HepG2 (cell line): Measurements from ENCODE around the gene CMIP. TPM values are rescaled to one million over a fixed set of nuclear protein-coding genes. Genes with fewer than 3 reads are reported as not detected.

Experiments
- ETV5 ChIP-seq: IDR thresholded peaks from 2 replicates; pipeline ENCODE4 v1.6.1; 2018; ENCODE audit warnings: missing biosample characterization, missing genetic modification reagents, inconsistent platforms, borderline replicate concordance
- HMG20A ChIP-seq: IDR thresholded peaks from 2 replicates; pipeline ENCODE4 v1.6.1; 2016; ENCODE audit warnings: borderline replicate concordance
- HNF4G ChIP-seq, 2 experiments: sonication (generic) in 1 of 2; formaldehyde crosslinking in 1 of 2; IDR thresholded peaks; 2 replicates each; pipeline versions ENCODE4 v1.4.0 to v1.6.1; 2011 to 2020; ENCODE audit warnings: borderline replicate concordance in 2 of 2, low read depth in 2 of 2, mild to moderate bottlenecking in 2 of 2, low read length in 1 of 2, missing genetic modification reagents in 1 of 2, moderate library complexity in 1 of 2
- JUNB ChIP-seq: sonication (generic); formaldehyde crosslinking; IDR thresholded peaks from 2 replicates; pipeline ENCODE4 v1.8.0; 2022; ENCODE audit warnings: missing genetic modification reagents, mild to moderate bottlenecking, borderline replicate concordance
- KDM5B ChIP-seq: sonication (generic); formaldehyde crosslinking; IDR thresholded peaks from 2 replicates; pipeline ENCODE4 v1.4.0; 2020; ENCODE audit warnings: missing genetic modification reagents, mild to moderate bottlenecking, borderline replicate concordance
- MBNL3 ChIP-seq: fragments of 250-450 bp; sonication (Bioruptor Pico); conservative IDR thresholded peaks from 2 replicates; pipeline ENCODE4 v1.8.0; 2022; ENCODE audit warnings: mild to moderate bottlenecking, inconsistent platforms
- NR2F1 ChIP-seq, 2 experiments: fragments of 450-650 bp in 1 of 2; formaldehyde crosslinking in 1 of 2; IDR thresholded peaks; 2 replicates each; pipeline versions ENCODE4 v1.5.0 to v1.6.1; 2016 to 2020; ENCODE audit warnings: mild to moderate bottlenecking in 1 of 2, missing compliant biosample characterization in 1 of 2, missing genetic modification reagents in 1 of 2, moderate library complexity in 1 of 2
- ONECUT2 ChIP-seq: sonication (generic); formaldehyde crosslinking; IDR thresholded peaks from 2 replicates; pipeline ENCODE4 v1.4.0; 2020; ENCODE audit warnings: missing genetic modification reagents
- PHF5A ChIP-seq: IDR thresholded peaks from one replicate; pipeline ENCODE4 v1.6.1; 2018; ENCODE audit warnings: low read depth, missing genetic modification reagents; ENCODE audit not compliant: unreplicated experiment
- SAP130 ChIP-seq: IDR thresholded peaks from 2 replicates; pipeline ENCODE4 v1.6.1; 2016; ENCODE audit warnings: low read depth
- SP2 ChIP-seq: sonication (generic); formaldehyde crosslinking; IDR thresholded peaks from 2 replicates; pipeline ENCODE4 v1.5.1; 2020; ENCODE audit warnings: mild to moderate bottlenecking, missing genetic modification reagents
- SP4 ChIP-seq: sonication (generic); formaldehyde crosslinking; IDR thresholded peaks from 2 replicates; pipeline ENCODE4 v1.8.1; 2023; ENCODE audit warnings: mild to moderate bottlenecking, missing genetic modification reagents
- SRSF1 ChIP-seq: fragments of 200-400 bp; formaldehyde crosslinking; optimal IDR thresholded peaks from 2 replicates; pipeline ENCODE3; 2017; ENCODE audit warnings: mild to moderate bottlenecking, low read depth, low read length, moderate library complexity
- TAF15 ChIP-seq: fragments of 200-400 bp; formaldehyde crosslinking; IDR thresholded peaks from one replicate; pipeline ENCODE4 v1.6.1; 2018; ENCODE audit warnings: mild to moderate bottlenecking, low read depth, low read length; ENCODE audit not compliant: poor library complexity, severe bottlenecking
- ZC3H13 ChIP-seq: sonication (generic); formaldehyde crosslinking; IDR thresholded peaks from 2 replicates; pipeline ENCODE4 v1.8.1; 2023; ENCODE audit warnings: mild to moderate bottlenecking, missing genetic modification reagents, moderate library complexity
- ZNF101 ChIP-seq: sonication (generic); formaldehyde crosslinking; IDR thresholded peaks from 2 replicates; pipeline ENCODE4 v1.4.0; 2020; ENCODE audit warnings: mild to moderate bottlenecking, low read depth, missing genetic modification reagents, borderline replicate concordance
- ZNF230 ChIP-seq: sonication (generic); formaldehyde crosslinking; IDR thresholded peaks from 2 replicates; pipeline ENCODE4 v1.4.0; 2020; ENCODE audit warnings: mild to moderate bottlenecking, missing genetic modification reagents
- ZNF234 ChIP-seq: sonication (generic); formaldehyde crosslinking; conservative IDR thresholded peaks from 2 replicates; pipeline ENCODE4 v1.5.1; 2020; ENCODE audit warnings: mild to moderate bottlenecking, missing genetic modification reagents
- ZNF317 ChIP-seq: sonication (generic); formaldehyde crosslinking; IDR thresholded peaks from 2 replicates; pipeline ENCODE4 v1.5.0; 2020; ENCODE audit warnings: mild to moderate bottlenecking, missing genetic modification reagents
- ZNF652 ChIP-seq: IDR thresholded peaks from 2 replicates; pipeline ENCODE4 v1.6.1; 2016; ENCODE audit warnings: low read depth, borderline replicate concordance
- ZNF782 ChIP-seq: sonication (generic); formaldehyde crosslinking; IDR thresholded peaks from 2 replicates; pipeline ENCODE4 v1.4.0; 2020; ENCODE audit warnings: missing genetic modification reagents, mild to moderate bottlenecking, borderline replicate concordance
- ZNF839 ChIP-seq: sonication (generic); formaldehyde crosslinking; IDR thresholded peaks from 2 replicates; pipeline ENCODE4 v1.4.0; 2020; ENCODE audit warnings: missing genetic modification reagents, mild to moderate bottlenecking, borderline replicate concordance
- ZNF841 ChIP-seq: sonication (generic); formaldehyde crosslinking; IDR thresholded peaks from 2 replicates; pipeline ENCODE4 v1.8.1; 2023; ENCODE audit warnings: missing genetic modification reagents, borderline replicate concordance
- polyA plus RNA-seq, 8 experiments: library from polyadenylated mRNA; depleted of rRNA in 3 of 8; stranded (reverse) in 7 of 8; unstranded in 1 of 8; fragments of >200 nt; fragmentation: Illumina TruSeq in 4 of 8; extraction: Trizol in 4 of 8; gene quantifications; 2 replicates each; pipeline versions ENCODE4 v1.2.1 to v1.2.3, GENCODE V29; 2011 to 2016; ENCODE audit warnings: low read depth in 4 of 8, missing spikeins in 1 of 8, mixed read lengths in 1 of 8; ENCODE audit not compliant: insufficient read depth in 1 of 8
- total RNA-seq, 5 experiments: library from RNA; depleted of rRNA; stranded (reverse); fragments of >200 nt; fragmentation: Illumina TruSeq; extraction: Trizol; gene quantifications; 2 replicates each; pipeline ENCODE4 v1.2.3, GENCODE V29; 2016; ENCODE audit warnings: low read depth in 1 of 5
- TF ChIP-seq, protein P1 (sequence below): IDR thresholded peaks from 2 replicates; pipeline ENCODE4 v1.6.1; 2016; ENCODE audit warnings: low read depth, missing genetic modification reagents, missing compliant biosample characterization
- TF ChIP-seq, protein P2 (sequence below): sonication (generic); formaldehyde crosslinking; IDR thresholded peaks from 2 replicates; pipeline ENCODE4 v1.5.1; 2020; ENCODE audit warnings: mild to moderate bottlenecking, missing genetic modification reagents, moderate library complexity

CMIP gene
- total and polyA plus RNA-seq, 2 of the 13 experiments (the other 11 are each of a cell fraction or from before 2014, with no cell fraction given): 10.9 to 18.1 TPM

DNA sequence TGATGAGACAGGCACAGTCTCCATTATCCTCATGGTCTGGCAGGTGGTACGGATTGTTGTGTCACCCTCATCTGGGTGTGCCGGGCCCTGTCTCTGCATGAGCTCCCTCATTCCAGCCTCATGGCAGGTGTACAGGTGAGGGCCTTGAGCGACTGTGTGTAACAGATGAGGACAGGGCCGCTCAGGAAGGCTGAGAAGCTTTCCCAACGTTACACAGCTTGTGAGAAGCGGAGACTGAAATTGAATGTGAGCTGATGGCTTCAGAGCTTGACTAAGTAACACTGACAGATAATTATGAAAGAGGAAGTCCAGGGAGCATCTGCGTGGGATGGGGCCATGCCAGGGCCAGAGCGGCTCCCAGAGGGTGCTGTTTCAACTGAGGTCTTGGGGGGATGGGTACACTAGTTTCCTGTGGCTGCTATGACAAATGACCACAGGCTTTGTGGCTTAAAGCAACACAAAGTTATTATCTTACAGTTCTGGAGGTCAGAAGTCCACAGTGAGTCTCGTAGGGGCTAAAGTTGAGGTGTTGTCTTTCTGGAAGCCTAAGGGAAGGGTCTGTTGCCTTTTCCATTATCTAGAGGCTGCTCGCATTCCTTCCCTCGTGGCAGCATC is 36.7 kb downstream of the CMIP start (continued):
- TF ChIP-seq ZNF317 (CRISPR knock-in tag) (no peak), SP4 (CRISPR knock-in tag) (no peak), ZNF782 (CRISPR knock-in tag) (no peak), ETV5 (CRISPR knock-in tag) (peak; percentile 97), ZNF234 (CRISPR knock-in tag) (no peak), KDM5B (CRISPR knock-in tag) (no peak), ZNF101 (no peak), ZNF230 (CRISPR knock-in tag) (no peak), NR2F1 (CRISPR knock-in tag; IDR thresholded peaks at IDR 0.05) (peak; percentile 53 to 60), ONECUT2 (no peak), ZNF652 (CRISPR knock-in tag) (no peak; the same call in 1 of the 2 replicates), HNF4G (IDR thresholded peaks at IDR 0.05; ENCODE audit: borderline replicate concordance, low read depth, low read length) (peak; percentile 88; the same call in 1 of the 2 replicates), HNF4G (CRISPR knock-in tag; IDR thresholded peaks at IDR 0.05; ENCODE audit: borderline replicate concordance, low read depth) (peak; percentile 72), PHF5A (CRISPR knock-in tag) (no peak), HMG20A (CRISPR knock-in tag) (peak; percentile 47; the same call in 1 of the 2 replicates), MBNL3 (CRISPR knock-in tag) (no peak), SAP130 (CRISPR knock-in tag) (peak; percentile 96), TAF15 (no peak), ZNF841 (no peak), JUNB (CRISPR knock-in tag) (no peak), SRSF1 (no peak), ZNF839 (CRISPR knock-in tag) (no peak), SP2 (CRISPR knock-in tag) (no peak), ZC3H13 (CRISPR knock-in tag) (no peak)
- TF ChIP-seq, protein P1, sequence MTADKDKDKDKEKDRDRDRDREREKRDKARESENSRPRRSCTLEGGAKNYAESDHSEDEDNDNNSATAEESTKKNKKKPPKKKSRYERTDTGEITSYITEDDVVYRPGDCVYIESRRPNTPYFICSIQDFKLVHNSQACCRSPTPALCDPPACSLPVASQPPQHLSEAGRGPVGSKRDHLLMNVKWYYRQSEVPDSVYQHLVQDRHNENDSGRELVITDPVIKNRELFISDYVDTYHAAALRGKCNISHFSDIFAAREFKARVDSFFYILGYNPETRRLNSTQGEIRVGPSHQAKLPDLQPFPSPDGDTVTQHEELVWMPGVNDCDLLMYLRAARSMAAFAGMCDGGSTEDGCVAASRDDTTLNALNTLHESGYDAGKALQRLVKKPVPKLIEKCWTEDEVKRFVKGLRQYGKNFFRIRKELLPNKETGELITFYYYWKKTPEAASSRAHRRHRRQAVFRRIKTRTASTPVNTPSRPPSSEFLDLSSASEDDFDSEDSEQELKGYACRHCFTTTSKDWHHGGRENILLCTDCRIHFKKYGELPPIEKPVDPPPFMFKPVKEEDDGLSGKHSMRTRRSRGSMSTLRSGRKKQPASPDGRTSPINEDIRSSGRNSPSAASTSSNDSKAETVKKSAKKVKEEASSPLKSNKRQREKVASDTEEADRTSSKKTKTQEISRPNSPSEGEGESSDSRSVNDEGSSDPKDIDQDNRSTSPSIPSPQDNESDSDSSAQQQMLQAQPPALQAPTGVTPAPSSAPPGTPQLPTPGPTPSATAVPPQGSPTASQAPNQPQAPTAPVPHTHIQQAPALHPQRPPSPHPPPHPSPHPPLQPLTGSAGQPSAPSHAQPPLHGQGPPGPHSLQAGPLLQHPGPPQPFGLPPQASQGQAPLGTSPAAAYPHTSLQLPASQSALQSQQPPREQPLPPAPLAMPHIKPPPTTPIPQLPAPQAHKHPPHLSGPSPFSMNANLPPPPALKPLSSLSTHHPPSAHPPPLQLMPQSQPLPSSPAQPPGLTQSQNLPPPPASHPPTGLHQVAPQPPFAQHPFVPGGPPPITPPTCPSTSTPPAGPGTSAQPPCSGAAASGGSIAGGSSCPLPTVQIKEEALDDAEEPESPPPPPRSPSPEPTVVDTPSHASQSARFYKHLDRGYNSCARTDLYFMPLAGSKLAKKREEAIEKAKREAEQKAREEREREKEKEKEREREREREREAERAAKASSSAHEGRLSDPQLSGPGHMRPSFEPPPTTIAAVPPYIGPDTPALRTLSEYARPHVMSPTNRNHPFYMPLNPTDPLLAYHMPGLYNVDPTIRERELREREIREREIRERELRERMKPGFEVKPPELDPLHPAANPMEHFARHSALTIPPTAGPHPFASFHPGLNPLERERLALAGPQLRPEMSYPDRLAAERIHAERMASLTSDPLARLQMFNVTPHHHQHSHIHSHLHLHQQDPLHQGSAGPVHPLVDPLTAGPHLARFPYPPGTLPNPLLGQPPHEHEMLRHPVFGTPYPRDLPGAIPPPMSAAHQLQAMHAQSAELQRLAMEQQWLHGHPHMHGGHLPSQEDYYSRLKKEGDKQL (CRISPR knock-in tag): peak; percentile 67; the same call in 1 of the 2 replicates
- TF ChIP-seq, protein P2, sequence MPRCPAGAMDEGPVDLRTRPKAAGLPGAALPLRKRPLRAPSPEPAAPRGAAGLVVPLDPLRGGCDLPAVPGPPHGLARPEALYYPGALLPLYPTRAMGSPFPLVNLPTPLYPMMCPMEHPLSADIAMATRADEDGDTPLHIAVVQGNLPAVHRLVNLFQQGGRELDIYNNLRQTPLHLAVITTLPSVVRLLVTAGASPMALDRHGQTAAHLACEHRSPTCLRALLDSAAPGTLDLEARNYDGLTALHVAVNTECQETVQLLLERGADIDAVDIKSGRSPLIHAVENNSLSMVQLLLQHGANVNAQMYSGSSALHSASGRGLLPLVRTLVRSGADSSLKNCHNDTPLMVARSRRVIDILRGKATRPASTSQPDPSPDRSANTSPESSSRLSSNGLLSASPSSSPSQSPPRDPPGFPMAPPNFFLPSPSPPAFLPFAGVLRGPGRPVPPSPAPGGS (CRISPR knock-in tag): no peak
